ENCODE results near the gene RAB3B. TPM values are rescaled to one million over a fixed set of nuclear protein-coding genes. Genes with fewer than 3 reads are reported as not detected.

The RAB3B gene
- total and polyA plus RNA-seq, 11 donors: 0.02 to 0.14 (median 0.11) TPM; not detected in 8

GRCh38 chr1:51878616-51879336 lies 111.7 kb downstream of the RAB3B start, which contains the start of gene NRDC:
NRDC (minus strand) TSS chr1:51878727; CDS start chr1:51878615, 112 bp downstream.
- peak; percentile 99 to 100 (median 100) for DNase-seq
- peak; percentile 6 to 85 for TF ChIP-seq POLR2A (IDR thresholded peaks at IDR 0.05)
- peak in 1 of 12 donors; percentile 11 for TF ChIP-seq CTCF (IDR thresholded peaks at IDR 0.05)
- peak; percentile 97 to 99 (median 98) for ATAC-seq
- H3K27me3 ChIP-seq: peaks cover 0 to 27% (median under 1%) of the 10 kb centered on the region in 9 donors
- intact Hi-C loops (cut with DNase I): loop anchor here in 1 of 10 donors (5.0 to 10.0 kb wide), 2 partner anchors 179 to 914 kb away; partner anchors contain the start of genes BTF3L4, FAF1 and TXNDC12
- H3K36me3 ChIP-seq: peaks cover 0 to 7% (median 0%) of the 10 kb centered on the region in 9 donors
- peaks cover 8 to 46% (median 34%) of the 10 kb centered on the region in 12 donors for H3K4me1 ChIP-seq
- no peaks in the 10 kb centered on the region for H3K9me3 ChIP-seq
- peak within 1 kb of the TSS; percentile 75 to 97 (median 92) for H3K4me3 ChIP-seq
- H3K27ac ChIP-seq: peak within 1 kb of the TSS; percentile 81 to 99 (median 97)
- 0 to 1% (median 0%) methylated on average over 39 to 54 of the region's 54 CpGs for WGBS, 4 donors

- 0 to 1% (median 0%) methylated on average over 7 to 17 of the region's 17 CpGs for WGBS, 4 donors
- H3K27me3 ChIP-seq: peaks cover 0 to 22% (median 0%) of the 10 kb centered on the region in 9 donors
- no peaks in the 10 kb centered on the region for H3K9me3 ChIP-seq
- peaks cover 8 to 46% (median 34%) of the 10 kb centered on the region in 12 donors for H3K4me1 ChIP-seq
- H3K36me3 ChIP-seq: peaks cover 0 to 8% (median 0%) of the 10 kb centered on the region in 9 donors
- ATAC-seq: peak in 1 of 4 donors; percentile 21
- peak overlapping the region; percentile 81 to 99 (median 97) for H3K27ac ChIP-seq
- H3K4me3 ChIP-seq: peak overlapping the region; percentile 75 to 97 (median 92)
- DNase-seq: peak in 1 of 5 donors; percentile 19
- TF ChIP-seq CTCF (IDR thresholded peaks at IDR 0.05) (no peak), POLR2A (IDR thresholded peaks at IDR 0.05) (no peak)
- intact Hi-C loops (cut with DNase I): loop anchor here in 1 of 10 donors (5.0 to 10.0 kb wide), 2 partner anchors 179 to 913 kb away; partner anchors contain the start of genes BTF3L4, FAF1 and TXNDC12
Measured at GRCh38 chr1:51878308-51878615, 112.2 kb downstream of the RAB3B start.

GRCh38 chr1:51877434-51878307 lies 112.8 kb downstream of the RAB3B start:
- Histone ChIP-seq H3K27ac (peak overlapping the region; percentile 81 to 99 (median 97)), H3K27me3 (peaks cover 0 to 16% (median 0%) of the 10 kb centered on the region in 9 donors), H3K4me1 (peaks cover 8 to 51% (median 36%) of the 10 kb centered on the region in 12 donors), H3K36me3 (peaks cover 0 to 8% (median 0%) of the 10 kb centered on the region in 9 donors), H3K4me3 (peak overlapping the region; percentile 75 to 97 (median 92)), H3K9me3 (no peaks in the 10 kb centered on the region)
- TF ChIP-seq CTCF (IDR thresholded peaks at IDR 0.05) (no peak), POLR2A (IDR thresholded peaks at IDR 0.05) (no peak)
- ATAC-seq (peak in 2 of 4 donors; percentile 2), DNase-seq (peak in 1 of 5 donors; percentile 39)
- intact Hi-C loops (cut with DNase I): loop anchor here in 1 of 10 donors (5.0 to 10.0 kb wide), 2 partner anchors 180 to 913 kb away; partner anchors contain the start of genes BTF3L4, FAF1 and TXNDC12
- 12 to 14% (median 13%) methylated on average over 21 of the region's 21 CpGs for WGBS, 4 donors

All from heart left ventricle (tissue), 16 donors.